ENCODE data around the gene MAP3K12. TPM values are rescaled to one million over a fixed set of nuclear protein-coding genes. Genes with fewer than 3 reads are reported as not detected.

Gene MAP3K12
- total and polyA plus RNA-seq, 2 experiments from 2014 or later: 6.6 to 17.9 TPM

GRCh38 chr12:53501615-53502181 is 2.4 kb upstream of the MAP3K12 start:
- peaks cover 7% of the 10 kb centered on the region for H3F3A ChIP-seq (replicated peaks; ENCODE audit: low read depth)
- no peaks in the 10 kb centered on the region for H4K20me1 ChIP-seq (replicated peaks; ENCODE audit: insufficient read depth)
- H2AFZ ChIP-seq: peak overlapping the region; percentile 88; the same call in 1 of the 2 replicates
- H3K27ac ChIP-seq (ENCODE audit: low read depth): peak overlapping the region; percentile 86; the same call in 1 of the 2 replicates
- Mint-ChIP-seq H3K27ac (peak overlapping the region; percentile 97), H3K9me3 (peaks cover 3% of the 10 kb centered on the region), H3K4me3 (peak overlapping the region; percentile 79), H3K4me1 (peaks cover 35% of the 10 kb centered on the region), H3K36me3 (ENCODE audit: low read depth) (peaks cover 29% of the 10 kb centered on the region), H3K27me3 (ENCODE audit: insufficient read depth, low read depth, poor library complexity) (peaks cover 25% of the 10 kb centered on the region)
- ATAC-seq (no peak), DNase-seq (ENCODE audit: low spot score) (no peak)
- no peaks in the 10 kb centered on the region for H3K9me2 ChIP-seq (ENCODE audit: insufficient read depth)
- H3K79me2 ChIP-seq (replicated peaks; ENCODE audit: insufficient read depth): peaks cover 29% of the 10 kb centered on the region
- no peaks in the 10 kb centered on the region for H3K27me3 ChIP-seq (ENCODE audit: insufficient read depth)
- TF ChIP-seq, protein P1, sequence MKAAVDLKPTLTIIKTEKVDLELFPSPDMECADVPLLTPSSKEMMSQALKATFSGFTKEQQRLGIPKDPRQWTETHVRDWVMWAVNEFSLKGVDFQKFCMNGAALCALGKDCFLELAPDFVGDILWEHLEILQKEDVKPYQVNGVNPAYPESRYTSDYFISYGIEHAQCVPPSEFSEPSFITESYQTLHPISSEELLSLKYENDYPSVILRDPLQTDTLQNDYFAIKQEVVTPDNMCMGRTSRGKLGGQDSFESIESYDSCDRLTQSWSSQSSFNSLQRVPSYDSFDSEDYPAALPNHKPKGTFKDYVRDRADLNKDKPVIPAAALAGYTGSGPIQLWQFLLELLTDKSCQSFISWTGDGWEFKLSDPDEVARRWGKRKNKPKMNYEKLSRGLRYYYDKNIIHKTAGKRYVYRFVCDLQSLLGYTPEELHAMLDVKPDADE (IDR thresholded peaks at IDR 0.05): no peak; the same call in 1 of the 2 replicates
- peak; percentile 12; the same call in 1 of the 2 replicates for TF ChIP-seq POLR2AphosphoS5 (IDR thresholded peaks at IDR 0.05; ENCODE audit: low read depth)
- H3K4me1 ChIP-seq (ENCODE audit: insufficient read depth): peaks cover 25% of the 10 kb centered on the region
- peak overlapping the region; percentile 68 for H3K4me3 ChIP-seq
- H3K36me3 ChIP-seq (ENCODE audit: insufficient read depth): no peaks in the 10 kb centered on the region; the same call in 1 of the 2 replicates
- H3K4me2 ChIP-seq: peak overlapping the region; percentile 72

GRCh38 chr12:53500776-53501614 is 1.7 kb upstream of the MAP3K12 start, which contains the start of gene TARBP2:
Gene TARBP2, plus strand, starts transcription at chr12:53501283. Its CDS starts 126 bp downstream, at chr12:53501409.
- H3K4me1 ChIP-seq (ENCODE audit: insufficient read depth): peaks cover 25% of the 10 kb centered on the region
- H3K79me2 ChIP-seq (replicated peaks; ENCODE audit: insufficient read depth): peaks cover 29% of the 10 kb centered on the region
- Mint-ChIP-seq H3K36me3 (ENCODE audit: low read depth) (peaks cover 27% of the 10 kb centered on the region), H3K4me3 (peak within 1 kb of the TSS; percentile 79), H3K4me1 (peaks cover 42% of the 10 kb centered on the region), H3K9me3 (peaks cover 3% of the 10 kb centered on the region), H3K27ac (peak within 1 kb of the TSS; percentile 97), H3K27me3 (ENCODE audit: insufficient read depth, low read depth, poor library complexity) (peaks cover 22% of the 10 kb centered on the region)
- no peaks in the 10 kb centered on the region for H4K20me1 ChIP-seq (replicated peaks; ENCODE audit: insufficient read depth)
- peak within 1 kb of the TSS; percentile 86 for H3K27ac ChIP-seq (ENCODE audit: low read depth)
- DNase-seq (ENCODE audit: low spot score) (peak; percentile 100), ATAC-seq (peak; percentile 71)
- peaks cover 7% of the 10 kb centered on the region for H3F3A ChIP-seq (replicated peaks; ENCODE audit: low read depth)
- H3K36me3 ChIP-seq (ENCODE audit: insufficient read depth): no peaks in the 10 kb centered on the region; the same call in 1 of the 2 replicates
- H2AFZ ChIP-seq: peak within 1 kb of the TSS; percentile 88; the same call in 1 of the 2 replicates
- peak; percentile 76 for TF ChIP-seq POLR2AphosphoS5 (IDR thresholded peaks at IDR 0.05; ENCODE audit: low read depth)
- peak; percentile 93 for TF ChIP-seq CREB1 (CRISPR knock-in tag; IDR thresholded peaks at IDR 0.05; ENCODE audit: low read depth)
- TF ChIP-seq, protein P1 (IDR thresholded peaks at IDR 0.05): peak; percentile 71
- TF ChIP-seq, protein P2, sequence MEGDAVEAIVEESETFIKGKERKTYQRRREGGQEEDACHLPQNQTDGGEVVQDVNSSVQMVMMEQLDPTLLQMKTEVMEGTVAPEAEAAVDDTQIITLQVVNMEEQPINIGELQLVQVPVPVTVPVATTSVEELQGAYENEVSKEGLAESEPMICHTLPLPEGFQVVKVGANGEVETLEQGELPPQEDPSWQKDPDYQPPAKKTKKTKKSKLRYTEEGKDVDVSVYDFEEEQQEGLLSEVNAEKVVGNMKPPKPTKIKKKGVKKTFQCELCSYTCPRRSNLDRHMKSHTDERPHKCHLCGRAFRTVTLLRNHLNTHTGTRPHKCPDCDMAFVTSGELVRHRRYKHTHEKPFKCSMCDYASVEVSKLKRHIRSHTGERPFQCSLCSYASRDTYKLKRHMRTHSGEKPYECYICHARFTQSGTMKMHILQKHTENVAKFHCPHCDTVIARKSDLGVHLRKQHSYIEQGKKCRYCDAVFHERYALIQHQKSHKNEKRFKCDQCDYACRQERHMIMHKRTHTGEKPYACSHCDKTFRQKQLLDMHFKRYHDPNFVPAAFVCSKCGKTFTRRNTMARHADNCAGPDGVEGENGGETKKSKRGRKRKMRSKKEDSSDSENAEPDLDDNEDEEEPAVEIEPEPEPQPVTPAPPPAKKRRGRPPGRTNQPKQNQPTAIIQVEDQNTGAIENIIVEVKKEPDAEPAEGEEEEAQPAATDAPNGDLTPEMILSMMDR (conservative IDR thresholded peaks at IDR 0.05; ENCODE audit: low read depth in 2 of 2): no peak
- H3K27me3 ChIP-seq (ENCODE audit: insufficient read depth): no peaks in the 10 kb centered on the region
- H3K4me3 ChIP-seq: peak within 1 kb of the TSS; percentile 68
- H3K9me2 ChIP-seq (ENCODE audit: insufficient read depth): no peaks in the 10 kb centered on the region
- H3K4me2 ChIP-seq: peak within 1 kb of the TSS; percentile 84

Measured in GM23338 (cell line).